ENCODE measurements around the gene TUBA4B. TPM values are rescaled to one million over a fixed set of nuclear protein-coding genes. Genes with fewer than 3 reads are reported as not detected.

Gene TUBA4B
- total RNA-seq, 2 experiments from 2014 or later: not detected

DNA sequence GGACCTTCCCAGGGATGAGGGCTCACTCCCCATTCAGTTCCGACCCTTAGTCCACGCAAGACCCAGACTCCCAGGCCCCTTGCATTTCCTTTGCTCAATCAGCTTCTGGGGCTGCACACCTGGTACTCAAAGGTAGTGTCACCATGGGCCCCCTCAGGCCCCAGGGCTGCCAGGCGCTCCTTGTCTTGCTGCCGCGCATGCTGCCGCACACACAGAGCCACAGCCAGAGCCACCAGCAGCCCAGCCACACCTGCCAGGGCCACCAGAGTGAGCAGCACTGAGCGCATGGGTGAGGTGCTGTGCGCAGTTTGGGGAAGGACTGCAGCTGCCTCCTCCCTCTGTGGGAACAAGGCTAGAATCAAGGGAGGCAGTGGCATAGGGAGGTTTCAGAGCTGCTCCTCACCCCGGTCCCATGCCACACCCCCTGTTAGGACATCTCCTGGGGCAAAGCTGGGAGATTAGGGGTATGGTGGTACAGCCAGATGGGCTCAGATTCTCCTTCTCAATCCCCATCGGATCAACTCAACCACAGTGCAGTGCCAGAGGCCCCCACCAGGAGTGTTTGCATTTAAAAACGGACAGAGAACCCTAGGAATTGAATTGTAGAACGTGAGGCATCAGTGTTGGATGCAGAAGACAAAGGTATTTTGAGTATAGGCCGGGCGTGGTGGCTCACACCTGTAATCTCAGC is 44.9 kb downstream of the TUBA4B start:
- Histone ChIP-seq H3K79me2 (ENCODE audit: insufficient read depth, low read depth, low read length) (no peaks in the 10 kb centered on the region), H3K36me3 (ENCODE audit: insufficient read depth, low read length) (no peaks in the 10 kb centered on the region), H2AFZ (ENCODE audit: low read length) (no peak overlapping the region), H3K4me1 (ENCODE audit: insufficient read depth, low read length, poor library complexity, severe bottlenecking) (peaks cover 21% of the 10 kb centered on the region), H3K9me2 (ENCODE audit: insufficient read depth, low read length) (no peaks in the 10 kb centered on the region), H3K4me2 (ENCODE audit: low read length) (no peak overlapping the region), H4K20me1 (ENCODE audit: insufficient read depth, low read length) (no peaks in the 10 kb centered on the region), H3K27ac (ENCODE audit: low read depth, low read length, poor library complexity, severe bottlenecking) (no peak overlapping the region), H3K9me3 (ENCODE audit: low read length) (no peaks in the 10 kb centered on the region), H3K4me3 (ENCODE audit: low read depth, low read length, poor library complexity, severe bottlenecking) (no peak overlapping the region)
- DNase-seq (ENCODE audit: low spot score): no peak
- ChIA-PET CTCF (ENCODE audit: unreplicated experiment) (no interaction called here), POLR2A (no interaction called here)
- no TSS peak for BruUV-seq (replicated peaks)
- TF ChIP-seq EZH2phosphoT487 (IDR thresholded peaks at IDR 0.05; ENCODE audit: borderline replicate concordance, low read depth, low read length): no peak
- TF ChIP-seq, protein P1, sequence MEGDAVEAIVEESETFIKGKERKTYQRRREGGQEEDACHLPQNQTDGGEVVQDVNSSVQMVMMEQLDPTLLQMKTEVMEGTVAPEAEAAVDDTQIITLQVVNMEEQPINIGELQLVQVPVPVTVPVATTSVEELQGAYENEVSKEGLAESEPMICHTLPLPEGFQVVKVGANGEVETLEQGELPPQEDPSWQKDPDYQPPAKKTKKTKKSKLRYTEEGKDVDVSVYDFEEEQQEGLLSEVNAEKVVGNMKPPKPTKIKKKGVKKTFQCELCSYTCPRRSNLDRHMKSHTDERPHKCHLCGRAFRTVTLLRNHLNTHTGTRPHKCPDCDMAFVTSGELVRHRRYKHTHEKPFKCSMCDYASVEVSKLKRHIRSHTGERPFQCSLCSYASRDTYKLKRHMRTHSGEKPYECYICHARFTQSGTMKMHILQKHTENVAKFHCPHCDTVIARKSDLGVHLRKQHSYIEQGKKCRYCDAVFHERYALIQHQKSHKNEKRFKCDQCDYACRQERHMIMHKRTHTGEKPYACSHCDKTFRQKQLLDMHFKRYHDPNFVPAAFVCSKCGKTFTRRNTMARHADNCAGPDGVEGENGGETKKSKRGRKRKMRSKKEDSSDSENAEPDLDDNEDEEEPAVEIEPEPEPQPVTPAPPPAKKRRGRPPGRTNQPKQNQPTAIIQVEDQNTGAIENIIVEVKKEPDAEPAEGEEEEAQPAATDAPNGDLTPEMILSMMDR (conservative IDR thresholded peaks at IDR 0.05; ENCODE audit: low read length): no peak
- intact Hi-C loops (cut with micrococcal nuclease; ENCODE audit: unreplicated experiment): loop anchor here (1.0 kb wide), 2 partner anchors 120 to 138 kb away; partner anchors contain the start of genes NHEJ1 and RETREG2

DNA sequence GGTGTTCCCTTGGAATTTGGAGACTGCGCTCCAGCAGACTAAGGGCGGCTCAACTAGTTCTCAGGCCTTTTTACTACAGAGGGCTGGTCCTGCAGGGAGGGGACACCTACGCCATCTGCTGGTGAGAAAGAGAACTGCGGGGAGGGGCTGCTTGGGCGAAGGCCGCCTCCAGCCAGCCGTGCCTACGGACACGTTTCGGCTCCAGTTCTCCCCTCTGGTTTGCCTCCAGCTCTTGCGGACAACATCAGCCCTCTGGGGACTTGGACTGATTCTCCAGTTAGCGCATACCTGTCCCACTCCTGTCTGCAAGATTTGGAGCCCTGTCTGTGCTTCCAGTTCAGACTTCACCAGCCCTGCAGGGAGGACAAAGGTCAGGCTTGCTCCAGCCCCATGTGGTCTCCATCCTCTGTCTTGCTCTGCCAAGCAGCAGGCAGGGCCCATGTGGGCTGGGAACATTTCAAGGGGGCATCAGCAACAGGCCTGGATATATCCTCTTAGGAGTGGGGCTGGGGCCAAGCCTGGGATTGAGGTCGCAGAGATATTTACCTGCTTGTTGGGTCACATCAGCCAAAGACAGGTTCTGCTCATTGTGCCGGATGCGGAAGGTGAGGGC is 45.8 kb downstream of the TUBA4B start:
- H3K79me2 ChIP-seq (ENCODE audit: insufficient read depth, low read depth, low read length): no peaks in the 10 kb centered on the region
- H3K27ac ChIP-seq (ENCODE audit: low read depth, low read length, poor library complexity, severe bottlenecking): no peak overlapping the region
- no peaks in the 10 kb centered on the region for H3K9me3 ChIP-seq (ENCODE audit: low read length)
- peak; percentile 75 for DNase-seq (ENCODE audit: low spot score)
- no peak overlapping the region for H3K4me3 ChIP-seq (ENCODE audit: low read depth, low read length, poor library complexity, severe bottlenecking)
- intact Hi-C loops (cut with micrococcal nuclease; ENCODE audit: unreplicated experiment): loop anchor here (1.0 kb wide), 2 partner anchors 121 to 139 kb away; partner anchors contain the start of genes NHEJ1 and RETREG2
- no peaks in the 10 kb centered on the region for H4K20me1 ChIP-seq (ENCODE audit: insufficient read depth, low read length)
- no peak overlapping the region for H2AFZ ChIP-seq (ENCODE audit: low read length)
- no peaks in the 10 kb centered on the region for H3K36me3 ChIP-seq (ENCODE audit: insufficient read depth, low read length)
- H3K4me1 ChIP-seq (ENCODE audit: insufficient read depth, low read length, poor library complexity, severe bottlenecking): peaks cover 20% of the 10 kb centered on the region
- TF ChIP-seq, protein P1 (conservative IDR thresholded peaks at IDR 0.05; ENCODE audit: low read length): peak; percentile 91
- TF ChIP-seq EZH2phosphoT487 (IDR thresholded peaks at IDR 0.05; ENCODE audit: borderline replicate concordance, low read depth, low read length): no peak
- BruUV-seq (replicated peaks): no TSS peak
- no peak overlapping the region for H3K4me2 ChIP-seq (ENCODE audit: low read length)
- H3K9me2 ChIP-seq (ENCODE audit: insufficient read depth, low read length): no peaks in the 10 kb centered on the region
- ChIA-PET CTCF (ENCODE audit: unreplicated experiment) (interaction anchor here (0.8 kb wide), 1 partner anchor 127 kb away, joined by 3 read pairs; no protein-coding TSS in a partner anchor), POLR2A (interaction anchor here (1.1 kb wide), 1 partner anchor 140 kb away, joined by 3 read pairs; no protein-coding TSS in a partner anchor)

DNA sequence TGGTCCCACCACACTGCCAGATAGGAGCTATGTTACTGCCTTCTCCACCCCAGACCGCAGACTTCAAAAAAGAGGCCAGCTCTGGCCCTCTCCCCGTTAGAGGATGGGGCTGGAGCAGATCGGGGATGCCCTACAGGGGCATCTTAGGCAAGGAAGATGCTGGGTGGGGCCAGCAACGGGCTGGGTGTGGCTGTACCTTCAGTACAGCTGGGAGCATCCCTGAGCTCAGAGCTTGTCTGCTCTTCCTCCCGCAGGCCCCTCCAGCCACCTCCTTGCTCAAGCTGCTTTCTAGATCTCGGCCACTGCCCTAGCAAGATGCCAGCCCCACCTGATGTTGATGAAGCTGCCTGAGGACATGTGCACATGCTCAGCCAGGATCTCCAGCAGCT is 46.3 kb downstream of the TUBA4B start:
- H3K36me3 ChIP-seq (ENCODE audit: insufficient read depth, low read length): no peaks in the 10 kb centered on the region
- no peak overlapping the region for H3K4me3 ChIP-seq (ENCODE audit: low read depth, low read length, poor library complexity, severe bottlenecking)
- H3K9me2 ChIP-seq (ENCODE audit: insufficient read depth, low read length): no peaks in the 10 kb centered on the region
- ChIA-PET POLR2A (interaction anchor here (1.1 kb wide), 1 partner anchor 140 kb away, joined by 3 read pairs; no protein-coding TSS in a partner anchor), CTCF (ENCODE audit: unreplicated experiment) (interaction anchor here (0.8 kb wide), 1 partner anchor 128 kb away, joined by 3 read pairs; no protein-coding TSS in a partner anchor)
- no peaks in the 10 kb centered on the region for H4K20me1 ChIP-seq (ENCODE audit: insufficient read depth, low read length)
- intact Hi-C loops (cut with micrococcal nuclease; ENCODE audit: unreplicated experiment): no loop called here
- no TSS peak for BruUV-seq (replicated peaks)
- H3K27ac ChIP-seq (ENCODE audit: low read depth, low read length, poor library complexity, severe bottlenecking): no peak overlapping the region
- H3K79me2 ChIP-seq (ENCODE audit: insufficient read depth, low read depth, low read length): no peaks in the 10 kb centered on the region
- no peak overlapping the region for H3K4me2 ChIP-seq (ENCODE audit: low read length)
- H3K4me1 ChIP-seq (ENCODE audit: insufficient read depth, low read length, poor library complexity, severe bottlenecking): peaks cover 15% of the 10 kb centered on the region
- DNase-seq (ENCODE audit: low spot score): no peak
- no peak overlapping the region for H2AFZ ChIP-seq (ENCODE audit: low read length)
- TF ChIP-seq EZH2phosphoT487 (IDR thresholded peaks at IDR 0.05; ENCODE audit: borderline replicate concordance, low read depth, low read length): no peak
- TF ChIP-seq, protein P1 (conservative IDR thresholded peaks at IDR 0.05; ENCODE audit: low read length): no peak
- H3K9me3 ChIP-seq (ENCODE audit: low read length): no peaks in the 10 kb centered on the region
